Prostate gland (tissue), 1 donor: Measurements from ENCODE around the gene MAML2.

Experiments used
- POLR2A ChIP-seq: fragments of 450-650 bp; IDR thresholded peaks from one replicate; pipeline ENCODE4 v1.6.1; 2016; ENCODE audit warnings: antibody characterized with exemption, mild to moderate bottlenecking
- POLR2AphosphoS5 ChIP-seq: sonication (generic); formaldehyde crosslinking; IDR thresholded peaks from one replicate; pipeline ENCODE4 v1.6.1; 2017; ENCODE audit warnings: antibody characterized with exemption

DNA sequence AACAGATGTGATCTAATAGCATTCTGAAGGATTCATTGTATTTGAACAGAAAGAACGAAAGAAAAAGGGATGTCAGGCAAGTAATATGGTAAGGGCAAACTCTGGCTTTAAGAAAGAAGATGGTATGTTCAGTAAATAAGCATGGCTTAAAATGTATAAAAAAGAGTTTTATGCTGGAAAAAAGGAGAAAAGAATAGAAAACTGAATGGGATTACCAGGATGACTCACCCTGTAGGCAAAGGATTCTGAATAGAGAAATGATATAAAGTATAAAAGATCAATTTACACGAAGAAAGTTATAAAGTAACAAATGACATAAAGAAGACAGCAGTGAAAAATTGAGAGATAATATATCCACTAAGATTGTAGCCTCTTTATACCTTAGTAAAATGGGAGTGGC lies 42.2 kb upstream of the MAML2 start:
- no peak for TF ChIP-seq POLR2A
- no peak for TF ChIP-seq POLR2AphosphoS5
